ENCODE measurements around the gene RHBDL1.
"Not testable (repeated sequence)": the region's sequence is repeated elsewhere in the genome, so short reads cannot be mapped to it uniquely, and the experiment has no call there.

Gene RHBDL1

DNA sequence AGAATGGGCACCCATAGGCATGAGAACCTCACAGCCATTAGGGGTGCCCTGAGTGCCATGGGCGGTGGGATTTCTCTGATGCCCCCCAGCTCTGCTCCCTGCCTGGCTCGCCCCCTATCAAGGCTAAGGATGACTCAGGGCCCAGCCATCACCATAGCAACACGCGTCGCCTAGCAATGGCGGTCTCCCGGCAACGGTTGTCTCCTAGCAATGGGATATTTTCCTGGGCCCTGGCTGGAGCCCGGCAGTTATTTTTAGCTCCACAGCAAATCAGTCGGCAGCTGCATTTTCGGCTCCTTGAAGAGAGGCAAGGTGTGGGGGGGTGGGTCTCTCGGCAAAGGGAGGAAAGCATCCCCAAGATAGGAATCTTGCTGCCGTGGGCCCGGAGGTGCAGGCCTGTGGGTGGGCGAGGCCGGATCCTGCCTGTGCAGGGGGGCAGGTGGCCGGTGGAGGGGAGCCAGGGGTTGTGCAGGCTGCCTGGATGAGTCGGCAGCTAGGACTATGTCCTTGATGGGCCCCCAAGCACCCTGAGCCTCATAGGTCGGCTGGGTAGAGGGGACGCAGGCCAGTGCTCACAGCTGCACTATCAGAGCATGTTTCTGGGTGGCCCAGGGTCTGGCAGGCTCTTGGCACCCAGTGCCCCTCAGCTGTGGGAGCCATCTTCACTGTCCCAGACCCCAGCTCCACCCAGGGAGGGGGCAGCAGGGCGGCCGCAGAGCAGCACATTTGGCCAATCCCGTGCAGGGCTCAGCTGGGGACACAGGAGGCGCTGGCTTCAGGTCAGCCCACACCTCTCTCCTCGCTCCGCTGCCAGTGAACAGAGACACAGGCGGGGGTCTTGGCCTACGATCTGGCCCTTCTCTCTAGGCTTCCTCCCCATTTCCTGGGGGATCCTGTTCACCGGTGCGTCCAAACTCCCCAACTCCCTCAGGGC is 34.4 kb downstream of the RHBDL1 start:
- DNase-seq (ENCODE audit: low read depth) = no peak
- no peak overlapping the region for H3K4me3 ChIP-seq (ENCODE audit: low read depth, low read length)
- TF ChIP-seq, protein P1, sequence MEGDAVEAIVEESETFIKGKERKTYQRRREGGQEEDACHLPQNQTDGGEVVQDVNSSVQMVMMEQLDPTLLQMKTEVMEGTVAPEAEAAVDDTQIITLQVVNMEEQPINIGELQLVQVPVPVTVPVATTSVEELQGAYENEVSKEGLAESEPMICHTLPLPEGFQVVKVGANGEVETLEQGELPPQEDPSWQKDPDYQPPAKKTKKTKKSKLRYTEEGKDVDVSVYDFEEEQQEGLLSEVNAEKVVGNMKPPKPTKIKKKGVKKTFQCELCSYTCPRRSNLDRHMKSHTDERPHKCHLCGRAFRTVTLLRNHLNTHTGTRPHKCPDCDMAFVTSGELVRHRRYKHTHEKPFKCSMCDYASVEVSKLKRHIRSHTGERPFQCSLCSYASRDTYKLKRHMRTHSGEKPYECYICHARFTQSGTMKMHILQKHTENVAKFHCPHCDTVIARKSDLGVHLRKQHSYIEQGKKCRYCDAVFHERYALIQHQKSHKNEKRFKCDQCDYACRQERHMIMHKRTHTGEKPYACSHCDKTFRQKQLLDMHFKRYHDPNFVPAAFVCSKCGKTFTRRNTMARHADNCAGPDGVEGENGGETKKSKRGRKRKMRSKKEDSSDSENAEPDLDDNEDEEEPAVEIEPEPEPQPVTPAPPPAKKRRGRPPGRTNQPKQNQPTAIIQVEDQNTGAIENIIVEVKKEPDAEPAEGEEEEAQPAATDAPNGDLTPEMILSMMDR (IDR thresholded peaks at IDR 0.05; ENCODE audit: low read depth, low read length, missing control alignments) = no peak

DNA sequence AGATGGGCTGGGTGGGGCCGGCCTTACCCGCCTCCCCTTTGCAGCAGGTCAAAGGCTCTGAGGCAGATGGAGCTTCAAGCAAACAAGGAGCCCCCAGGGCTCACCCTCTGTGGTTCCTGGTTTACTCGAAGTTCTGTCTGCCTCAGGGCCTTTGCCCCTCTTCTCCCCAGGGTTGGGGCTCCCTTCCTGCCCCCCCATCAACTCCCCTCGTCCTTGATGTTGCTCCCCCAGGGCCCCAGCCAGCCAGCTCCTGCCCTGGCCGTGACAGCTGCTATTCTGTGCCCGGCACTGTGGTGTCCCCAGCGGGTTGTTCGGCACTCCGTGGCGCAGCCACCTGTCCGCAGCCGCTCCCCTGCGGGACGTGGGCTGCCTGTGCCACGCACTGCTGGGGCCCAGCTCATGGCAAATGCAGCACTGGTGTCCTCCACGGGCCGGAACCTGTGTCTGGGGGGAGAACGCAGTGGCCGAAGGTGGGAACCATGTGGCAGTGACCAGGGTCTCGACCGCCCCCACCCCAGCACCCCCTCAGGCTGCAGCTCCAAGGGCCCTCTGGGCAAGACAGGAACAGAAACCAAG is 35.1 kb downstream of the RHBDL1 start:
- no peak for DNase-seq (ENCODE audit: low read depth)
- no peak overlapping the region for H3K4me3 ChIP-seq (ENCODE audit: low read depth, low read length)
- TF ChIP-seq, protein P1 (IDR thresholded peaks at IDR 0.05; ENCODE audit: low read depth, low read length, missing control alignments) = no peak

DNA sequence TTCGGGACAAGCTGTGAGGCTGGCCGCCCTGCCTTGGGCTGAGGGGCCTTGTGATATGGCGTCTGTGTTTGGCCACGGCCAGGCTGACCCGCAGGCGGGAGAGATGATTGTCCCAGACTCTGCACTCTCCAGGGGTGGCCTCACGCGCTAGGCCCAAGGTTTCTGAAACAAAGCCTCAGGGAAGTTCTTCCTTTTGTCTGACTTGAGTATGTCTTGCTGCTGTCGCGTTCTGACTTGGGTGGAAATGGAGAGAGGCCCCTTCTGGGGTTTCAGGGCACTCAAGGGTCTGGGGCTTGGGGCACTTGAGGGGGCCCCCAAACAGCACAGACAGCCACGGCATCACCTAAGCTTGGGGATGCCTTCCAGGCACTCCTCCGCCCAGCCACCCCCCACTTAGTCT is 35.6 kb downstream of the RHBDL1 start:
- TF ChIP-seq, protein P1 (IDR thresholded peaks at IDR 0.05; ENCODE audit: low read depth, low read length, missing control alignments) = no peak
- DNase-seq (ENCODE audit: low read depth) = no peak
- no peak overlapping the region for H3K4me3 ChIP-seq (ENCODE audit: low read depth, low read length)

DNA sequence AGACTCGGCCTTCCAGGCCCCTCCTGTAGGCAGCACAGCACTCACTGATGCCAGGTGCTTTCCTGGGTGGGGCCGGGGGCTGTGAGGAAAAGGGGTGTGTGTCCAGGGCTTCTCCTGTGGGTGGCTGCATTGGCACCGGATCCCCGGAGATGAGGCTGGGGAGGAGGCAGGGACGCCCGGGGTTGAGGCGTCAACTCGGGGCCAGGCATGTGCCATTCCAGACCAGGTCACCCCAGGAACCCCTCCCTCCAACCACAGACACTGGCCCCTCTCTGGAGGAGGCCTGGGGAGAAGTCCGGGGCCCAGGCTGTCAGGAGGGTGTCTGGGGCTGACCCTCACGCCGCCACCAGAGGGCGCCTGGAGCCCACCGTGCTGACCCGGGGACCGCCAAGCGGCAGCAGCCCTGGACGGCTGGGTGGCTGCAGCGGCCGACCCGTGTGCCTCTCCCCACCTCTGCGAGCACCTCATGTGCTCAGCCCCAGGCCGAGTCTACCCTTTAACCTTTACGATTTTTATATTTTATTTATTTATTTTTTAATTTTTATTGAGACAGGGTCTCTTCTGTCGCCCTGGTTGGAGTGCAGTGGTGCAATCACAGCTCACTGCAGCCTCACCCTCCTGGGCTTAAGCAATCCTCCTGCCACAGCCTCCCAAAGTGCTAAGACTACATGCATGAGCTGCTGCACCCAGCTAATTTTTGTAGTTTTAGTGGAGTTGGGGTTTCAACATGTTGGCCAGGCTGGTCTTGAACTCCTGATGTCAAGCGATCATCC is 36.3 kb downstream of the RHBDL1 start:
- H3K4me3 ChIP-seq (ENCODE audit: low read depth, low read length) = no peak overlapping the region
- TF ChIP-seq, protein P1 (IDR thresholded peaks at IDR 0.05; ENCODE audit: low read depth, low read length, missing control alignments) = peak; percentile 92
- no peak for DNase-seq (ENCODE audit: low read depth)

DNA sequence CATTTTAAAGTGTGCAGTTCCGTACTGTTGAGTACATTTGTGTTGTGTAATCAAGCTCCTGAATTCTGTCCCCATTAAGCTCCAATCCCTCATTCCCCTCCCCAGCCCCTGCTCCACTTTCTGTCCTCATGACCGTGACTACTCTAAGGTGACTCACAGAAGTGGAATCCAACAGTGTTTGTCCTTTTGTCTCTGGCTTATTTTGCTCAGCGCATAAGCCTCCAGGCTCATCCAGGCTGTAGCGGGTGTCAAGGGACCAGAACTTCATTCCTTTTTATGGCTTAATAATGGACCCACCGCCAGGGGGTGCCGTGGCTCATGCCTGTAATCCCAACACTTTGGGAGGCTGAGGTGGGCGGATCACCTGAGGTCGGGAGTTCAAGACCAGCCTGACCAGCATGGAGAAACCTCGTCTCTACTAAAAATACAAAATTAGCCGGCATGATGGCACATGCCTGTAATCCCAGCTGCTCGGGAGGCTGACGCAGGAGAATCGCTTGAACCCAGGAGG is 37.3 kb downstream of the RHBDL1 start:
- TF ChIP-seq, protein P1 (IDR thresholded peaks at IDR 0.05; ENCODE audit: low read depth, low read length, missing control alignments) = peak; percentile 44

DNA sequence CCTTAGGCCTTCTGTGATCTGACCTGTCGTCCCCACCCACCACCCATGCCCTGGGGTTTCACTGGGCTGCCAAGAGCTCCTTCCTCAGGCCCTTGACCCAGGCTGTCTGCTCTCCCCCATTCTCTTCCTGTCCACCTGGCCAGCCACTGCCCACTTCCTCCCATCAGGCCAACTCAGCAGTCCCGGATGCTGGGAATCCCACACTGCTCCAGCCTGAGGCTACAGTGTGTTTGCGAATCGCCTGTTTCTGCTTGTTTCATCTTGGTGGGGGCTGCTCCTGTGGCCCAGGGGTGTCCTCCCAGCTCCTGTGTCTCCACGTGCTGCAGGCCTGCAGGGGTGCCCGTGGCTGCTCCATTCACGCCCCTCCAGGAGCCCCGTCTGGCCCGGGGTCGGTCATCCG is 38.6 kb downstream of the RHBDL1 start:
- TF ChIP-seq, protein P1 (IDR thresholded peaks at IDR 0.05; ENCODE audit: low read depth, low read length, missing control alignments) = no peak
- no peak overlapping the region for H3K4me3 ChIP-seq (ENCODE audit: low read depth, low read length)
- DNase-seq (ENCODE audit: low read depth) = no peak

More for the DNA sequence above, 37.3 kb downstream of the RHBDL1 start:
- H3K4me3 ChIP-seq (ENCODE audit: low read depth, low read length); DNase-seq (ENCODE audit: low read depth): not testable (repeated sequence)

Data from GM12864 (cell line).